Upper lobe of left lung (tissue), 4 donors: ENCODE data around the gene GSG1.

Source experiments
- CTCF ChIP-seq, 6 experiments: fragments of 450-650 bp in 4 of 6; fragments of 200-600 bp in 2 of 6; sonication (generic) in 2 of 6; IDR thresholded peaks; one replicate each; pipeline ENCODE4 v1.5.1; 2016 to 2019; ENCODE audit warnings: antibody characterized with exemption in 6 of 6
- POLR2A ChIP-seq, 4 donors: fragments of 450-650 bp; IDR thresholded peaks; one replicate each; pipeline ENCODE4 v1.5.1; 2016 to 2017; ENCODE audit warnings: antibody characterized with exemption in 4 of 4, mild to moderate bottlenecking in 2 of 4
- POLR2AphosphoS5 ChIP-seq, 2 donors: sonication (generic); formaldehyde crosslinking; IDR thresholded peaks; one replicate each; pipeline ENCODE4 v1.5.1; 2017; ENCODE audit warnings: antibody characterized with exemption in 2 of 2

- TF ChIP-seq CTCF (IDR thresholded peaks at IDR 0.05) (no peak), POLR2A (IDR thresholded peaks at IDR 0.05) (no peak), POLR2AphosphoS5 (IDR thresholded peaks at IDR 0.05) (no peak)
These were observed 15.0 kb downstream of the GSG1 start for GRCh38 chr12:13088496-13088895.
